HG02571 (cell line): ENCODE data around the gene ELAVL2.

Experiments
- ATAC-seq: cut with Tn5 transposase; IDR thresholded peaks from one replicate; pipeline ENCODE4 v1.9.1; 2021; ENCODE audit warnings: mild to moderate bottlenecking, moderate library complexity; ENCODE audit not compliant: unreplicated experiment

Gene ELAVL2

DNA sequence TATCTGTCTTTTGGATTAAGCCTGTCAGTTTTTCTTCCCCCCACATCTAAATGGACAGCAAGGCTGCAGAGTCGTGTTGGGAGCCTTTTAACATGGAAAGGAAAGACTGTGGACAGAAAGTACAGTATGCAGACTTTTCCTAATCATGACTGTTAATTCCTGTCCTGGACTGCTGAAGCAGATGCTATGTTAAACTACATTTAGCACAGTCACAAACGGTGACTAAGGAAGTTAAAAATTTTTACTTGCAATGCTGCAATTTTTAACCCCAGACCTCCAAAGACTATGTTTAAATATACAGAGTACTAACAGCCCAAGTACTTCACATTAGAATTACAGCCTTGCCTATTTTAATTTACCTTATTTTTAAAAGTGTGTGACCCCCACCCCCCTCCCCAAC, 51.8 kb downstream of the ELAVL2 start:
- no peak for ATAC-seq

DNA sequence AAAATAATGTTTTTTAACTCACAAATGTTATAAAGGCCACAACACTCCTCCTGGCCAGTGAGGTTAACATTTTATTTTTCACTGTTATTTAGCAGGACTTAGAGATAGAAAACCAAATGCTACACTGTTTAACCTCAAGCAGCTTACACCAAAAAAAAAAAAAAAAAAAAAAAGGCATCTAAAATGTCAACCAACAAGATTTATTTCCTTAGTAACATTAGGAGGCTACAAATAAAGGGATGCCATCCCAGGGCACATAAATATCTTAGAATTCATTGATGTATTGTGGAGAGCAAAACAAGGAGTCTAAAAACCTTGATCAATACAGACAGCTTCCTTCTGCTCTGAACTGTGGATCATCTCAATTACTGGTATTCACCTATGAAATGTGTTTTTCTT, 53.7 kb downstream of the ELAVL2 start:
- no peak for ATAC-seq

DNA sequence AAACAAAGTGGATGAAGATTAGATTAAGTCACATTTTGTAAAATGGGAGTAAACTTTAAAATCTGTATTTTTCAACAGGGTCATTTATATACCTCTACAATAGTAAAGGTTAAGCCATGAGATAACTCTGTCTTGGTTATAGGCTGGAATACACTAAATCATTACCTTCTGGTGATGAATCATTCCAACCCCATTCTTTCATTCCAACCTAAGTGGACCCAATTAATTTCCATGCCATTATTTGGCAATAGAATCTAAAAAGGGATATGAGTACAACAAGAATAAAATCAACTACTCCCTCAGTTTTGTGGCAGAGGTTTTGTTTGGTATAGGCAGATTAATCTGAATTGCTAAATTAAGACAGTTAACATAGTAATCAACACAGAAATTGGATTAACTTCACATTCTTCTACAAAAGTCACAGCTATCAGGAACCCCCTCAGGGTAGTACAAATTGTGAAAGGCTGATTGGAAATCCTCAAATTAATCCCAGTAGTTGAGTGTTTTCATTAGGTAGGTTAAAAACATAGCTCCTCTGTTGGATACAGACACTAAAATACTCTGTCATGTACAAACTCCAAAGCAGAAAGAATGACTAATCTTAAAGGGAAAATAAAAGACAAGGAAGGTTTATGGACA, 54.2 kb downstream of the ELAVL2 start:
- no peak for ATAC-seq

DNA sequence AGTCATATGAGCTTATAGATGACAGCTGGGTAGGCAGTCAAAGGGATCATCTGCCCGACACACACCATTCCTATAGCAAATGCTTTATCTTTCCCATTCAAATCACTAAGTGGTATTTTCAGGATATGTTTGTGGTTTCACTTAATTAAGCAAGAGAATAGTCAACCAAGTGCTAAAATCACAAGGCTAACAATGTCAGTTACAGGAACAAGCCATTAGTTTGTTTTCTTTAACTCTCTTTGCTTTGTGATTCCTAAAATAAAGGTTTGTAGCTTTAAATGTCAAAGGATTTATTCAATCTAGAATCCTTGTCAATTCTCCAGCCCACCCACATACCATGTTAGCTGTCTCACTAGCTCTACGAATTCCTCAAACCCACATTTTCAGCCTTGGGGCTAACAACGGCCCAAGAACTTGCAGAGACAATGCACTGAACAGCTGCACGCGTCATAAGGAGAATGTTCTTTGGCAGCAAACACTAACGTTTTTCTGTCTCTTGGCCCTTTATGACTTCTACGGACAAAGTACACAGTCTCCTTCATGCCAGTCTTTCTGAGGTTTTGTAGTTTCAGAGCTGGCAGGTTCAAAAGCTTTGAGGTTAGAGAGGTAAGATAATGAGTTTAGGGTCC, 56.6 kb downstream of the ELAVL2 start:
- ATAC-seq = no peak

DNA sequence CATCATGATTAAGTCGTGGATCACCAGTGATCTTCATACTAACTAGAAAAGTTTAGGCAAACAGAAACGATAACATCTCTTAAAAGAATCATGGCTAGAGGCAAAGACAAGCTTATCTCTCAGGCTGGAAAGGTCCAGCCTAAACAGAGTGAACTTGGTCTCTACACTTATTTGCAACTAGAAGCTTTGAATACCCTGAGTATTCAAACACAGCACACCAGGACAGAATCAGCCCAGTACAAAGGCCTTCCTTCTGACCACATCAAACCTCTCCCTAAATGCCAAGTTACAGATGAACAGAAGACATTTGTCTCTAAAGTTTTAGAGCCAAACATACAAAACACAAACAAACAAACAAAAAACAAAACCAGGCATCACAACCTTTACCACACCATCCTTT, 57.2 kb downstream of the ELAVL2 start:
- no peak for ATAC-seq

DNA sequence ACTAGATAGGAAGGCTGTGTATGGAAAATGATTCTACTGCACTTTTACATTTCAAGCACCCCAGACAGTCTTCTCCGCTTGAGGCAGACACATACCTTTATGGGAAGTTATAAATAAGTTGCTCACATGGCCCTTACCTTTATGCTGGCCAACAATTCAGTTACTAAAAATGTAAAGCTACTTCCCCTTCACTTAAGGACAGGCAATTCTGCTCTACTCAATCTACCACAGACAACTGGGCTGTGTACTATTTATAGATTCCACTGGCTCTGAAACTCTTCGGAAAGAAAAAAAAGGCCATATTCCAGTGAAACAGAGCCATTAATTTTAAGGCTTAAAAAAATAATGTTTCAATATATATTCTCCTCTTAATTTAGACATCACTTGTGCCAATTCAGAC, 59.4 kb downstream of the ELAVL2 start:
- no peak for ATAC-seq

DNA sequence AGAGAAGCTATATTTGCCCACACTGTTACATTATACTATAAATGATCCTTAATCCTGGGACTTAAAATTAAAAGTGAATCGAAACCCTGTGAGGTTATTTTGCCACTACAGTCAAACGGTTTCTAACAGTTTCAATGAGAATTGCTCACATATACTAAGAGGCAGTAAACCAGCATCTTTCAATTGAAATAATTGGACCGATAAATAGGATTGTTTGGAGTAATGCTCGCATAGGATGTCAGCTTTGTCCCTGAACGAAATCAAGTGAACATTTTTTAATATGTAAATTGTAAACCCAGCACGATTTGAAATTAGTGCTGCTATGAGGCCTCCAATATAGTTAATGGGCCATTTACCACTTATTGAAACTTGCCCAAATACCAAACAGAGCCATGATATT, 60.5 kb downstream of the ELAVL2 start:
- no peak for ATAC-seq

DNA sequence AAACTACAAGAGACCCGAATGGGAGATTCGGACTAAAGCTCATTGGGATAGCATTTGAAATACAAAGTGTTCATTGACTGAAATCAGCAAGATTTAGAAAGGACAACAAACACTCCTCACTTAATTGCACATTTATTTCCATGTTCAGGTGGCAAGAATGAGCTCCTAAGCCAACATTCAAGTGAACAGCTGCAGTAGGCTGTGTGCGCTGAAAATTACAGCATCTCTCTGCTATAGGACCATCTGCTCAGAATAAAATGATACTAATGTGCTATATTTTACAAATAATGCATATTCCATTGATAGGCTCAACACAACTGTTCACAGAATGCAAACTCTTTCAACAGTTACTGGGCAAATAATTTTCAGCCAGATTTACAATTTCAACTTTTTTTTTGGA, 61.8 kb downstream of the ELAVL2 start:
- ATAC-seq = no peak

DNA sequence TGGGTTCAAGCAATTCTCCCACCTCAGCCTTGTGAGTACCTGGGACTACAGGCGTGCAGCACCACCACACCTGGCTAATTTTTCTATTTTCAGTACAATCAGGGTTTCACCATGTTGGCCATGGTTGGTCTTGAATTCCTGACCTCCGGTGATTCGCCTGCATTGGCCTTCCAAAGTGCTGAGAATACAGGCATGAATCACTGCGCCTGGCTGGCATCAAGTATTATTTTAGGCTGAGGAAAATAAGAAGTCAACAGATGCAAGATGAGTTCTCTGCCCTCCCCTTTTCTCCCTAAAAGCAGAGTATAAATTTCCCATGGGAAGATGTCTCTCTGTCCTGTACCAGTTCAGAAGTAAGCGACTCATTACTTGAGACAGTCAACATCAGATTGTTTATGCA, 71.5 kb downstream of the ELAVL2 start:
- ATAC-seq = no peak

DNA sequence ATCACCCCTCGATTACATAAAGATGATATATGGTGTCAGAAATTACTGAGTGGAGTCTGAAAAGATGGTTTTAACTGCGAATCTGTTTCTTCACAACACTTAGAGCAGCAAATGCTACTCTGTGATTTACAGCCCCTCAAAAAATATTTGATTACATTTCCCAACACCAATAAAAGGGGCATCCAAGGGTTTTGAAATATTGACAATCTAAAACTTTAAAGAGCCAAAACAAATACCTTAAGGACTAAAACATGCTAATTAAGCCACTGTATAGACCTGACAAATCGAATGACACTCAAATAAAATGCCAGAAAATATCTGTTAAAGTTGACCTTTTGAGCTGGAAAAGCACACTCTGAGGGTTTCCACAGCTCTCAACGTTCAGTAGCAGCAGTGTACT, 73.2 kb downstream of the ELAVL2 start:
- no peak for ATAC-seq

DNA sequence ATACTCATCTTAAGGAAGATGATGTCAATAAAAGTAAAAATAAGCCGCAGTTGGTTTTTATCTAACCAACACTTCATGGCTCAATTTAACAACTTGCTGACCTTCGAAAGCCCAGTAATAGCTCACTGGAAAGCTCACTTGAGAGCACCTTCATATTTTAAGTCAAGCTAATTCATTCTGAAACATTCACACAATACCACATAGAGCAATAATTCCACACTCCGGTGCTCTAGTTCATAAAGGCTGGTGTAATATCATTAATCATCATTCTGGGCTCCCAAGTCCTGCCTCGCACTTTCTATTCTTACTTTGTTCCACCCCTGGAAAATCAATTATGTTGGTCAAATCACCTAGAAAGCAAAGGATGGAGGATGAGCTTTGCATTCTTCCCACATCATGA, 74.4 kb downstream of the ELAVL2 start:
- ATAC-seq = no peak

DNA sequence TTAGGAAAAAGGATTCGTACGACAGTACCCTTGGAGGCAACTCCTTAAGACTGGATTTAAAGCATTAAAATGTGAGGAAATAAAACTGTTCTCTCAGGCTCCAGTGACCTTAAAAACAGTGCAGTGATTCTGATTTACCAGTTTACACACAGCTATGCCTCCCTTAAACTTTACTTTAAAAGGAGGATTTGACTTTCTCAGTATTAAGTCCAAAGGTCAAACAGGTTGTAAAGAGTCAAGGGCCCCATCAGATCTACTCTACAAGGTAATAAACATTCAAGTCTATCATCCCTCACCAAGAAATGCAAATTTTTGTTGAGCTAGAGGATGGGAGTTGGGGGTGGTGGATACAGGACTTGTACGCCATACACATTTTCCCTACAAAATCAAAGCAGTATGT, 75.2 kb downstream of the ELAVL2 start:
- ATAC-seq = no peak

DNA sequence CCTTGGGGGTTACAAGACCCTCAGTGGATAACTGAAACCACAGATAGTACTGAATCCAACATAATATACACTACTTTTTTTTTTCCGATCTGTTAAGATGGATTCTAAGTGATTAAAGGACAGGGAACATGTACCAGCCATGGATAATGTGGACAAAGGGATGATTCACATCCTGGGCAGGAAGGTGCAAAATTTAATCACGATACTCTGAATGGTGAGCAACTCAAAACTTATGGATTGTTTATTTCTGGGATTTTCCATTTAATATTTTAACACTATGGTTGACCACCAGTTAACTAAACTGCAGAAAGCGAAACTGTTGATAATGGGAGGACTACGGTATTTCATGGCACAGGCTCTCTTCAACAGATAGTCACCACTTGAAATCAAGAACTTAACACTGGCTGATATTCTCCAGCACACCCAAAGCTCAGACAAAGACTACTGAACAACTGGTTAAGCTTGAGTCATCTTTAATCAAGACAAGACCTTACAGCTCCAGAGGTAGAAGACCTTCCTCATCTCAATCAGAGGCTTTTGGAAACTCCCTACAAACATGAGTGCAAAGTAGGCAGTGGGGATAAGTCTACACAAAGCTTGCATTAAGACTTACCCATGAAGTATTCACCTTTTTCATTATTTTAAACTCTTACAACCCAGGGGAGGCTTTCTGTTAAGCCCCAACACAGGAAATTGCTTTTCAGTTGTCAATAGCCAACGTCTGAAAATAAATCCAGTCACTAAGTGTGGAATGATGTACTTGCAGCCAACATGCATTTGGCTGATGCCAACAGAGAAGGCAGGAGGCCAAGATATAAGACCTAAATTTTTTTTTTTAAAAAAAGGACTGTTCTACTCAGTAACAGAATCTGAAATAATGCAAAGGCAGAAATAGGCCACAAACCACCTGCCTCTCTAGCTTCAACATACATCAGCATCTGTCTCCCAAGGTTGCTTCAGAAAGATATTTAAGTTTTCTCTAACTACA, 78.7 kb downstream of the ELAVL2 start:
- ATAC-seq = no peak

DNA sequence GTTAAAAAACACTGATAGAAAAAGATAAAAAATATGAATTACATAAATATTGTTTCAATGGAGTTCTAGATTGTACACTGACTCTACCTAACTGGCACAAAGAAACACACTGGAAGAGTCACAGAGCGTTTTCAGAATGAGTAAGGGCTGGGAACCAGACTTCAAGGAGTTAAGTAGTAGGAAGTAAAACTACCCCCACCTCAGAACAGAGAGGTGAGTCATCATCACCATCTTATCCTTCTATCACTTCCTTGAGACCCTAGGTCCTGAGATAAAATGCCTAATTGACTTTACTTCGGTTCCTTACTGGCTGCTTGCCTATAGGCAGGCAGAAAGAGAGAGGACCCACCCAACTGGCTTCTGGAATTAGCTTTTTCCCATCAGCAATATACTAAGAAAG, 79.7 kb downstream of the ELAVL2 start:
- no peak for ATAC-seq

DNA sequence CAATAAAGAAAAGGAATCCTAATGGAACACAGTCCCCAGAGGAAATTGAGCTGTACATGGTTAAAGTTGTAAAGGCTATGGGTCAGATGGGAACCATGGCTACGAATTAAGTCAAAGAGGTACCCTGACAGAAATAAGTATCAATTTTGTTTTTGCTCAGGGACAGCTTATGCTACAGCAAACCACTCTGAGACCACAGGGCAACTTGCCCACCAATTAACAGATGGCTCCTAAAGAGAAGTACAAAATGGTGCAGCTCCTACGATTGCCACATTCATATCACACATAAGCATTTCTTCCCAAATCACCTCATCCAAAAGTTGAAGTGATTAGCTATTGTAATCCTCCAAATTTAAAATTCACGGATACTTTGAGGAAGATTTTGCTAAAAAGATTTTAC, 83.0 kb downstream of the ELAVL2 start:
- ATAC-seq = no peak

DNA sequence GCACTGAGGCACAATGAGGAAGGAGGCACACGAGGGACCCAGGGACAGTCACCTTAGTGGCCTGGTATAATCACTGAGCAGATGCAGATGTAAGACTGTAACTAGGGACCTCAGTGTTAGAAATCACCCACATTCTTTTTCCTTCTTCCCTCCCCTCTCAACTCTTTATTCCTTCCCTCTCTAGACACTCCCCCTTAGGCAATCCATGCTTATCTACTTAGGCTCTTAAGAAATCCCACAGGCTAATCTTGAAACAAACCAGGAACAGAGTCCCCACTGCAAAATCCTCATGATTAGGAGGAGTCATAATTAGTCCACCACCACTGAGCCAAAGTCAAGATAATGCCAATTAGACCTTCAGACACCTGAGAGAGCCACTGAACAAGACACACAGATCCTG, 84.7 kb downstream of the ELAVL2 start:
- no peak for ATAC-seq

DNA sequence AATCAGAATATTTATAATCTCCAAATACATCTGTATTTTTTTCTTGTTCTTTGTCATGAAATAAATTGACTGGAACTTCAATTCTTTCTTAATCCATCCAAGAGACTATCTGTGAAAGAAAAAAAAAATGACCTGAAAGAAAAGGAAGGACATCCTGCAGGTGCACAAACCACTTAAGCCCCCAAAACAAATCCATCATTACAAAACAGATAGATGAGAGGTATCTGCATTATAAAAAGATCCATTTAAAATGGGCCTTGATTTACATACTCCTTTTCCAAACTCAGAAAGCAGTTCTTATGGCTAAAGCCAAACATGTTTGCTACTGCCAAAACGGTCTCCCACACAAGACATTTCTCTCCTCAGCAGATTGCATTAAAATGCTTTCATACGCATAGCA, 85.5 kb downstream of the ELAVL2 start:
- no peak for ATAC-seq

DNA sequence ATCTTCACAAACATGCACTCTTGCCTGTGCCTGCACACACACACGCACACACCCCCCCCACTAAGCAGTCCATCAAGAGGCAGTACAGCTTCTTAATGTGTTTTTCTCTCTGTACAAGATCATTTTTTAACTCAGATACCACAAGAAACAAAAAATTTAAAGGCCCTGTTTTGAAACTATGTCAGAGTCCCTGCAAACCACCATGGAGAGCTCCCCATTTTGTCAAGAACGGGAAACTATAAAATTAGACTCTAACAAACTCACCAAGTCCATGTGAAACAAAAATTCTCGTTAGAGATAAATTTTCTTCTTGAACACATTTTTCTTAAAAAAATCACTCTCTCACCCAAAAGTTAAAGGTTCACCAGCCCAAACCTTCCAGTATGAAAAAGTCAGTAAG, 86.3 kb downstream of the ELAVL2 start:
- ATAC-seq = no peak

DNA sequence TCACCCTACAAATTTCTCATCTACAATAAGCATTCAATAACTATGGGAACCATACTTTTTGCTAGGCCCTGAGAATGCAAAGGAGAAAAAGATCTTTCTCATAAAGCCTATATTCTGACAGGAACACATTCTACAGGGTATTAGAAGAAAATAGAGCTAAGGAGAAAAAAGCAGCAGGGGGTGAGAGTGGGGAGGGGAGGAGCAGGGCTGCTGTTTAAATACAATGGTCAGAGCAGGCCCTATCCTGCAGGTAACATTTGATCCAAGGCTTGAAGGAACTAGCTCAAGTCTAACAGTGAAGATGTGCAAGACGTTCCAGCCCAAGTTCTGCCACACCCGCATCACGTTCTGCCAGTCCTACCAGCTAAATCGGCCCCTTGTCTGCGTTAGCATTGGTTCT, 89.7 kb downstream of the ELAVL2 start:
- no peak for ATAC-seq

DNA sequence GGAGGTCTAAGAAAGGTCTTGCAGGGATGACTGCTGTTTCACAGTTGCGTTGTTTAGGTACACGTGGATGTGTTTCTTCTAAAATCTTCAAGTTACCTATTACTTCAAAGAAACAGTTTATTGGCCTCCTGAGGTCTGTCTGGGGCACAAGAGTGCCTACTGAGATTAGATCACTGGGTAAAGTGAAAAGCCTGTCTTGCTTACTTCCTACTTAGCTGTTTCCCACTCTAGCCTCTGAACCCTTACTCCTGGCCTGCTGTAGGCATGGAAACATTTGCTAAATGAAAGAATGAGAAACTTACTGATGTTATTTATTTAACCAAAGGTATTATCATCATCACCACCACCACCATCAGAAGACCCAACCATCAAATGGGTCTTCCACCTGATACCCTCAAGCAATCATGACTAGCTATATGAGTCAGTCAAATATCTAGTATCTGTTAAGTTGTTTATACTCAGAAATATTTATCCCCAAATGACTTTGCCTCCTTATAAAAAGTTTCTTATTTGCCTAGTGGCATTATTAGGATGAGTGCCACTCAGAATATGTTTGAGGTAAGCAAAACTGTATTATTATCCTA, 92.5 kb downstream of the ELAVL2 start:
- no peak for ATAC-seq

DNA sequence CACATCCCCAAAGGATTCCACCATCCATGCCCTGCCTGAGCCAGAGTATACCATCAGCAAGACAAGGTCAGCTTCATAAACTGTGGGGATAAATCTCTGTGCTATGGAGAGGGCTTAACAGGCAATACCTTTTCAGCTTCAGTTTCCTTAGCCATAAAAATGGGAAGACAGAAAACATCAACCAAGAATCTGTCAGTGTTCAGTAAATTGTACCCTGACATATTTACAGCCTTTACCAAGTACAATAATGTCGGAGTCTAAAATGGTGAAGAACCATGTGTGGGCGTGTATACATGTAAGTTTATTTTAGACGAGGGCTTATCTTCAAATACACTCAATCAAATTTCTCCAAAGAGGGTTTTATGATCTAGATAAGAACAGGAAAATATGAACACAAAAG, 94.7 kb downstream of the ELAVL2 start:
- ATAC-seq = no peak

DNA sequence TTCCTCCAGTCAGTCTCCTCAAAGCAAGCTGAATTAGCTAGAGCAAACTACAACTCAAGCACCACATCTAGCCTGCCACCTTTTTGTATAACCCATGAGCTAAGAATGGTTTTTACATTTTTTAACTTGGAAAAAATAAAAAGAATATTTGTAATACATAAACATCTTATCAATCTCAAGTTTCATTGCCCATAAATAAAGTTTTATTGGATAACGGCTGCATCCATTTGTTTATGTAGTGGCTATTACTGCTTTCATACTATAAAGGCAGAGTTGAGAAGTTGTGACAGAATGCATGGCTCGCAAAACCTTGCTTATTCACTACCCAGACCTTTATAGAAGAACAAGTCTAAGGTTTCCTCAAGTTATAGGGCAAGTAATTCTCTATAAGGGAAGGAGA, 95.7 kb downstream of the ELAVL2 start:
- no peak for ATAC-seq
